Activated effector memory CD4-positive, alpha-beta T cell treated with Interleukin-2 at 50 U/mL for 16 hours (primary cell): Measurements from ENCODE around the gene RPTOR.
"Not testable (repeated sequence)": the region's sequence is repeated elsewhere in the genome, so short reads cannot be mapped to it uniquely, and the experiment has no call there.

Source experiments
- DNase-seq: peaks from one replicate; pipeline ENCODE4 v3.0.0-alpha.2; 2020

The RPTOR gene

GRCh38 chr17:80544655-80545498 is at the start of gene RPTOR:
Gene RPTOR (plus strand): TSS chr17:80544838. CDS start chr17:80545630, 792 bp downstream.
- peak; percentile 83 for DNase-seq

DNA sequence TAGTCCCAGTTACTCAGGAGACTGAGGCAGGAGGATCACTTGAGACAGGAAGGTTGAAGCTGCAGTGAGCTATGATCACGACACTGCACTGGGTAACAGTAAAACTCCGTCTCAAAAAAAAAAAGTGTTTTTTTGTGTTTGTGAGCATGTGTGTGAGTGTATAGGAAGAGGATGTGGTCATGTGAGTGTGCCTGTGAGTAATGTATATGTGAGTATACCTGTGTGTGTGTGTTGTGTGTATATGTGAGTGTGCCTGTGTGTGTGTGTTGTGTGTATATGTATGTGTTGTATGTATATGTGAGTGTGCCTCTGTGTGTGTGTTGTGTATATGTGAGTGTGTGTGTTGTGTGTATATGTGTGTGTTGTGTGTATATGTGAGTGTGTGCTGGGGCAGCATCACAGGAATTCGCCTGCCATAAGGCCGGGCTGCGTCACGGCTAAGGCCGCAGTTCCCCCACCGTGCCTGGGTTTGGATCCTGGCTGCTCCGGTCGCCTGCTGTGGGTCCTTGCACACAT is 46.9 kb upstream of the RPTOR start:
- no peak for DNase-seq

DNA sequence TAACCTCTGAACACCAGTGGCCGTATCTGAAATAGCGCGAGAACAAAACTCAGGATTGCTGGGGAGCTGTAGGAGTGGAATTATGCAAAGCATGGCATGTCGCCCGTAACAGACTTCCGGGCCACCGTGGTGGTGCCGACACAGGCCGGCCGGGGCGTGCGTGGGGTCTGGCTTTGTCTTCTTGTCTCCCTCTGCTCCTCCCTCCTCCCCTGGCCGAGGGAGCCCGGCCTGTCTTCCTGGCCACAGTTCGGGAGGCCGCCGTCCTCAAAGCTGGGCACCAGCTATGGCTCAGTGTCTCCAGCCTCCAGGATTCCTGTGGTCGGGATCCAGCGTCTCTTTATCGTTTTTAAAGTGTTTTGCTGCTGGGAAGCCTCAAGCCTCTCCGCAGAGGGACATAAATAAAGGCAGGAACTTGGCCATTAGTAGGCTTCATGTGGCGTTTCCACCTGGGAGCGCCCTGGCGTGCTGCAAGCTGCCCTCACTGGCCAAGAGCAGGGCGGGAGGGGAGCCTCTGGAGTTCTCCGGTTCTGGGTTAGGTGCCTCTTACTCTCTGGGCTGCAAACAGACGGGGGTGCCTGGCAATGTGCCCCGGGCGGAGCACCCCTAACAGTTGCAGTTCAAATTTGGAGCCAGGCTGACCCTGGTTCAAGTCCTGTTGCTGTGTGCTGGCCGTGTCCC is 46.3 kb upstream of the RPTOR start:
- no peak for DNase-seq

DNA sequence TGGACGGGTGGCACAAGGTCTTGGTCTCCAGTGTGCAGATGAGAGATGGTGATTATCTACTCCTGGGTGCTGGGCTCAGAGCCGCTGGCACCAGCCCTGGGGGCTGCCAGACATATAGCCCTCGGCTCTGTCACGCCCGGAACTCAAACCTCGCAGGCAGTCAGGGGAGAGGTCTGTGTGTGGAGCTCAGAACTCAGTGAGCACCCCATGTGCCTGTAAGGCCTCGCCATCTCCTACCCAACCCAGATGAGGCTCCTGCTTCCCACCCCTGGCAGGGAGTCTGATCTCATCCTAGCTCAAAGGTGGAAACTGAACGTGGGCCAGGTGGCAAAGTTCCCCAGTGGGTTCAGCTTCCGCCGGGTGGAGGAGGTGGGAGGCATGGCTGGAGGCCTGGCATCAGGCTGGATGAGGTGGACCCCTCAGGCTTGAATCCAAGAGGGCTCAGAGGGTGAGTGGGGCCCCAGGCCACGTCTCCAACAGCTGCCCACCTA is 45.7 kb upstream of the RPTOR start:
- DNase-seq, result no peak

DNA sequence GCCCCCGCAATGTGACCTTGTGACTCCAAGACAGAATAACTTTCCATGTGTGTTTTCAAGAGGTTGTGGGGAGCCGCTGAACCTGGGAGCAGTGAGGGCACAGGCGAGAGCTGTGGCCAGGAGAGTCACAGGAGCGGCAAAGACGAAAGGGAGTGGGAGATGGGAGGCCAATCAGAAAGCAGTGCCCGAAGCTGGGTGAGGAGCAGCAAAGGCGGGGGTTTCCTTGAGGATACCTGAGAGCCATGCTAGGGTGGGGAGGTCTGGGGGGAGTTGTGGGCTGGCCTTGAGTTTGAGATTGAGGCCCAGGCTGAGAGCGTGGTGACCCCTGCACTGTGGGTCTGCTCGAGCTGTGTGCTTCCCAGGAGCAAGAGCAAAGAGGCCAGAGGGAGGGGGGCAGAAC is 45.1 kb upstream of the RPTOR start:
- DNase-seq, result no peak

DNA sequence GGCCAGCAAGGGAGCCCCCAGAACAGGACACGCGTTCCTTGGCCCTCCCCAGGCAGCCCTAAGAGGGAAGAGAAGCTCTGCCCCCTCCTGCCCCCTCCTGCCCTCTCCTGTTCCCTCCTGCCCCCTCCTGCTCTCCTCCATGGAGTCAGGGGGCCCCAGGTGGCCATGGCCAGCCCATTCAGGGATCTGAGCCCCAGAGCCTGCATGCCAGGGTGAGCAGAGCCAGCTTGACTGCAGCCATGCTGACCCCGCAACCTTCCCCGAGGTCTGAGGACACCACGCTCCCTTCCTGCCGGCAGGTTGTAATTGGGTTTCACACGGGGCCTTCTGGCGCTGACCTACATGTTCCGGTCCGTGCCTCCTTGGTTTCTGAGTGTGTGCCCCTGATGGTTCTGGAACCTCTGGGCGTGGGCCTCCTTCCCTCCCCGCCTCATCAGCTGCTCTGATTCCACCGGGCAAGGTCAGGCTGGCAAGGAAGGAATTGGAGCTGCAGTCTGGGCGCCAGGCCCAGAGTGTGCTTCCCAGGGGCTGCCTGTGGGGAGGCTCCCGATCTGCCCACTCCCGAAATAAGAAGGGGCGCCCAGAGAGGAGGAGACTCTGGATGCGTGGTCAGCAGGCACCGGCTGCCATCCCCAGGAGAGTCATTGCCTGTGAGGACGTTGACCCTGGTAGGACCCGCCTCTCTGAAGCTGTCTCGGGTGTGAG is 44.5 kb upstream of the RPTOR start:
- DNase-seq, result no peak

DNA sequence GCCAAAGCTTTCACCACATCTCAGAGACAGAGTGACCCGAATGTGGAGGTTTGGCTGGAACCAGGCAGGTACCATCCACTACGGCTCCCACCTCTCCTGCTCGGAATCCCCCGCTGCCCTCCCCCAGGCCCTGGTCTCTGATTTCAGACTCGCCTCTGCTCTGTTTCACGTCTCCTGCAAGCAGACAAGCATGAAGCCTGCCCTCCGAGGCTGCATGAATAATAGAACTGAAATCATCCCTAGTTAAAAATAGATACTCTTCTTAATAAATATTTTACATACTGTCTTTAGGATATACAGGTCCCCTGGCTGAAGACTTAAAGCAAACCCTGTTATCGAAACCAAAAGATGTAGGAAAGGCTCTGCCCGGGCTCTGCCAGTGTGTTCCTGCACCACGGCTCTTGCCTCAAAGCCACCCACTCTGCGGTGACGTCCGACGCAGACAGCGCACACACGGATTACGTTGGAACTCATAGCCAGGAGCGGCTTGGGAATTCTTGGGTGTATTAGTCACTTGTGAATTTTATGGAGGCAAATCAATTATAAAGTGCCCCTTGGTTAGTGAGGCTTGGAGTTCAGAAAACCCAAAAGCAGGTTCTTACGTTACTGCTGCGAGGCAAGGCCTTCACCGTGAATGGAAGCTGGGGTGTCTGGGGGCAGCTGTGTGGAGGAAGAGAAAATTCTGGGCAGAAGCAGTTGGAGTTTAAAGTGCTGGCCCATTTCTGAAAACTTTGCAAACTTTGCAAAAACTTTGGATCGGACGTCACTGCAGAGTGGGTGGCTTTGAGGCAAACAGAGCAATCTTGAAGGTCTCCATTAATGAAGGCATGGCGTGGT is 42.7 kb upstream of the RPTOR start:
- DNase-seq, result no peak

DNA sequence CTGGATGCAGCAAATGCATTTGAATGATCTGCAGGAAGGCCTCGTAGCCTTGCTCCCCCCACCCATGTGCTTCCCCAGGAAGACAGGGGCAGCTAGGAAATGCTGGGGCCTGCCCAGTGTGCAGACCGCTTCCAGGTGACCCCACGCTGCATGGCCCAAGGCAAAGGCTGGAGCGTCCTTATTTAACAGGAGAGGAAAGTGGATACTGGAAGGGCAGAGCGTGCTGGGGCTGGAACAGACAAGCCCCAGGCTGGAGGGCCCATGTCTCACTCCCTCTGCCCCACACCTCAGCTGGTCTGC is 42.1 kb upstream of the RPTOR start:
- no peak for DNase-seq

GRCh38 chr17:80503031-80503430 is 41.6 kb upstream of the RPTOR start:
- no peak for DNase-seq

- DNase-seq, result no peak
These were observed 40.7 kb upstream of the RPTOR start for GRCh38 chr17:80503921-80504320.

DNA sequence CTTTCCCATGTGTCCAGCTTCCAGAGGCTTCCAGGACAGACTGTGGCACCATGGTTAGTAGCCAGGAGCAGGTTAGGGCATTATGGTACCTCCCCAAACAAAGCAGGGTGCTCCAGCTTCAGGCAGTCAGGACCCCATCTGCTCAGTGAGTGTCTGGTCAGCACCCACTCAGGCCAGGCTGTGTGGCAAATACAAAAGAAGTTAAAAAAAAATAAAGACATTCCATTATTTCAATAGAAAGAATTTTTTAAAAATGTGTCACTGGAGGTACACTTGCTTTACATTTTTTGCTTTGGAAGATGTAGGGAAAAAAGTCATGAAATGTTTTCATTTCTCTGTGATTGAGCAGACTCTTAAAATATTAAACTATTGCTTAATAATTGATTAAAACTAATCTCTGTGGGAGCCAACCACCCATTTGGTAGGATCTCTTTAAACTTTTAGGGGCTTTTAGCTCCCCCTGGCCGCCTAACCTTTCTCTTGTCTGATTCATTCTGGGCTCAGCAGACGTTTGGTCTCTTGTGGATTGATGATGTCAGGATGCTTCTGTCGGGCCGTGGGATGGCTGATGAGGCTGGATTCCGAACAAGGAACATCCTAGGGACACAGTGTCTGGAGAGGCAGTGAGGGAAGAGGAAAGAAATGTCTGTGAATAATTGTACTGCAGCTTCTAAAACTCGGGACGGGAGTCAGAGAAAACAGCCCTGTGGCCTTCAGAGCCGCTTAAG is 39.8 kb upstream of the RPTOR start:
- DNase-seq, result no peak

DNA sequence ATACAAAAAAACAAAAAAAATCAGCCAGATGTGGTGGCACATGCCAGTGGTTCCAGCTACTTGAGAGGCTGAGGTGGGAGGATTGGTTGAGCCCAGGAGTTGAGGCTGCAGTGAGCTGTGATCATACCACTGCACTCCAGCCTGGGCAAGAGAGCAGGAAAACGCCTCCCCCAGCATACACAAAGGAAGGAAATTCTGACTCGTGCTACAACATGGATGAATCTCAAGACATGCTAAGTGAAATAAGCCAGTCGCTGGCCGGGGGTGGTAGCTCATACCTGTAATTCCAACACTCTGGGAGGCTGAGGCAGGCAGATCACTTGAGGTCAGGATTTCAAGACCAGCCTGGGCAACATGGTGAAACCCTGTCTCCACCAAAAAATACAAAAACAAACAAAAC is 37.5 kb upstream of the RPTOR start:
- DNase-seq, result not testable (repeated sequence)

DNA sequence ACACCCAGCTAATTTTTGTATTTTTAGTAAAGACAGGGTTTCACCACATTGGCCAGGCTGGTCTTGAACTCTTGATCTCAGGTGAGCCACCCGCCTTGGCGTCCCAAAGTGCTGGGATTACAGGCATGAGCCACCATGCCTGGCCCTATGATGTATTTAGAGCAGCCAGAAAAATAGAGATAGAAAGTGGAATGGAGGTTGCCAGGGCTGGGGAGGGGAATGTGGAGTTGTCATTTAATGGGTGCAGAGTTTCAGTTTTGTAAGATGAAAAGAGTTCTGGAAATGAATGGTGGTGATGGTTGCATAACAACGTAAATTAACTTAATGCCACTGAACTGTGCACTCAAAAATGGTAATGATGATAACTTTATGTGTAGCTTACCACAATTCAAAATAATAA is 36.7 kb upstream of the RPTOR start:
- no peak for DNase-seq

- no peak for DNase-seq
These were observed 35.3 kb upstream of the RPTOR start for GRCh38 chr17:80509311-80509710.

DNA sequence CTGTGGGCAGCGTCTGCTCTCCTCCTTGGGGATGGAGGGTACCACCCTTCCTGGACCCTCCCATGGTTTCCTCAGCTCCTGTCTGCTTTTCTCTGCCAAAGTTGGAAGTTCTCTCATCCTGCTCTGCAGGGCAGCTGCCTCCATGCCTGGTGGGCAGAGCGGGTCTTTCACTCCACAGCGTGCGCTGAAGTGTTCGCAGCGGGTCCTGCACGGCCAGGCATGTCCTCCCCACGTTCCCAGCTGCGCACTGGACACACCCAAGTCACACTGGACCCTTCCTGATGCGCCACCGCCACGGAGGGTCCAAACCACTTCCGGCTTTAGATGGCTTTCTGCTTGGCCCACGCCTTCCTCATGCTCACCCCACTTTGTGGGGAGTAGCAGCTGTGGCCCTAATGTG is 34.5 kb upstream of the RPTOR start:
- no peak for DNase-seq

GRCh38 chr17:80510772-80511171 is 33.9 kb upstream of the RPTOR start:
- DNase-seq, result no peak

DNA sequence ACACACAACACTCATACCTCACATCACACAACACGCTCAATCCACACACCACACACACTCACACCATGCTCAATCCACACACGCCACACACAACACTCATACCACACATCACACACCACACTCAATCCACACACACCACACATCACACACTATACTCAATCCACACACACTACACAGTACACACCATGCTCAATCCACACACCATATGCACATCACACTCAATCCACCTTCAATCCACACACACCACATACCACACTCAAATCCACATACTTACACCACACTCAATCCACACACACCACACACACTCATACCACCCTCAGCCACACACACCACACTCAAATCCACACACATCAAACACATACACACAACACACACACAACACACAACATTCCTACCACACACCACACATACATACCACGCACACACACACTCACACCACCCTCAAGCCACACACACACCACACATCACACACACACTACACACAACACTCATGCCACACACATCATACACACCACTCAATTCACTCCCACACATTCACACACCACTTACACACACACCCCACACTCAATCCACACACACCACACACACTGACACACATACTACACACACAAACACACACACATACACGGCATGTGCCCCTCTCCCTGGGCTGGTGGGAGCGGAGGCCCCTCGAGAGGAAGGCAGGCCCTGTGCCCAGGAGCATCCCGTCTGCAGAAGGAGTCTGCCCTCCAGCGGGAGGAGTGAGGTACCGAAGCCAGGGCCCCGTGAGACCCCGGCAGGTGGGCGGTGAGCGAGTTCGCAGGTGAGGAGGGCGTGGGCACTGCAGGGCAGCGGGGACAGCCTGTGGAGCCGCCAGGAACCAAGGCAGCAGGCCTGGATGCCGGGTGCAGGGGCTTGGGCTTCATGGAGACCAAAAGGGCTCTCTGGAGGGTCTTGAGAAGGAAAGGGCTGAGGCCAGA is 33.1 kb upstream of the RPTOR start:
- no peak for DNase-seq

DNA sequence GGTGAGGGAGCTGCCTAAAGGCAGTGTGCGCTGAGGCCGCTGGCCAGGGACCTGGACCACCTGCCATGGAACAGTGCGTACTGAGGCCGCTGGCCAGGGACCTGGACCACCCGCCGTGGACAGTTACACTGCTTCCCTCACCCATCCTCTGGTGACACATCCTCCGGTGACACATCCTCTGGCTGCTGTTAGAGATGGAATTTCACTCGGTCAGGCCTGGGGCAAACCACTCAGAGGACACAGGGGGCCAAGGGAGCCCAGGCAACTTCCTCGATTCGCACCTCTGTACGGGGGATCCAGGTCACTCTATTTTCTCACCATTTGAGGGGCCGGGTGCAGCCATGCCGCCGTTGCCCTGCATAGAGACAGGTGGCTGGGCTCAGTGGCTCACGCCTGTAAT is 32.4 kb upstream of the RPTOR start:
- no peak for DNase-seq

DNA sequence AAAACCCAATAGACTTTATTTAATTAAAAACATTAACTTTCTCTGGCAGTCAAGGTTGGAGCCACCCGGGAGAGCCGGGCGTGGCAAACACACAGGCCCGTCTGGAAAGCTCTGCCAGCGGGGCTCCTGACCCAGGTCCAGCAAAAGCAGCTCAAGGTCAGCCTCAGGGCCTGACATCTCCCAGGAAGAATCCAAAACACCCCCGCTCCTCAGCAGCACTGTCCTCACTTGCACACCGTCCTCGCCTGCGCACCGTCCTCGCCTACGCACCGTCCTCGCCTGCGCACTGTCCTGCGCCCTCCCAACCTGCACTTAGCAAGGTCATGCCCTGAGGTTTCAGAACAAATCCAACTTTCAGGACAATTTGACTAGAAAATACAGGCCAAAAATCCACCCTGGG is 31.4 kb upstream of the RPTOR start:
- no peak for DNase-seq

- no peak for DNase-seq
These were observed 30.7 kb upstream of the RPTOR start for GRCh38 chr17:80513892-80514291.
